K562 (cell line): ENCODE data around the gene EPOP.

Experiments used
- CBX5 ChIP-seq: IDR thresholded peaks from 2 replicates; pipeline ENCODE4 v1.6.1; 2014; ENCODE audit warnings: low read depth, borderline replicate concordance
- CTCF ChIP-seq, 3 experiments: IDR thresholded peaks in 2 of 3; conservative IDR thresholded peaks in 1 of 3; 2 replicates each; pipeline ENCODE4 v1.5.1; 2011 to 2012; ENCODE audit warnings: low read length in 3 of 3, mild to moderate bottlenecking in 3 of 3, control low read depth in 2 of 3, improper control_type of control experiment in 1 of 3, inconsistent platforms in 1 of 3, low read depth in 1 of 3, mixed read lengths in 1 of 3, moderate library complexity in 1 of 3; ENCODE audit not compliant: insufficient read depth in 2 of 3
- EP300 ChIP-seq: IDR thresholded peaks from 2 replicates; pipeline ENCODE4 v1.6.1; 2012; ENCODE audit warnings: low read length, improper control_type of control experiment
- MAX ChIP-seq: sonication (generic); formaldehyde crosslinking; IDR thresholded peaks from 2 replicates; pipeline ENCODE4 v1.9.0; 2022; ENCODE audit warnings: mild to moderate bottlenecking, missing genetic modification reagents
- POLR2A ChIP-seq: fragments of 450-650 bp; conservative IDR thresholded peaks from 2 replicates; pipeline ENCODE4 v1.6.1; 2016
- PRMT5 ChIP-seq: sonication (generic); formaldehyde crosslinking; IDR thresholded peaks from 2 replicates; pipeline ENCODE4 v1.5.0; 2020; ENCODE audit warnings: missing genetic modification reagents
- RFX5 ChIP-seq: IDR thresholded peaks from 2 replicates; pipeline ENCODE4 v1.6.1; 2011; ENCODE audit warnings: low read depth, mild to moderate bottlenecking, improper control_type of control experiment, low read length
- SREBF1 ChIP-seq: fragments of 150-350 bp; IDR thresholded peaks from 2 replicates; pipeline ENCODE4 v1.6.1; 2014; ENCODE audit warnings: antibody characterized with exemption, low read depth, low read length, borderline replicate concordance
- STAT6 ChIP-seq: sonication (generic); formaldehyde crosslinking; IDR thresholded peaks from 2 replicates; pipeline ENCODE4 v1.8.1; 2023; ENCODE audit warnings: mild to moderate bottlenecking, missing genetic modification reagents
- TCF7L2 ChIP-seq: fragments of 150-350 bp; IDR thresholded peaks from 2 replicates; pipeline ENCODE4 v1.6.1; 2016; ENCODE audit warnings: low read depth, mild to moderate bottlenecking, low read length, moderate library complexity
- ZBTB43 ChIP-seq: sonication (generic); formaldehyde crosslinking; IDR thresholded peaks from 2 replicates; pipeline ENCODE4 v1.8.0; 2023; ENCODE audit warnings: mild to moderate bottlenecking, missing genetic modification reagents
- ZC3H8 ChIP-seq: fragments of 450-650 bp; IDR thresholded peaks from 2 replicates; pipeline ENCODE4 v1.6.1; 2017
- ZNF561 ChIP-seq: fragments of 450-650 bp; formaldehyde crosslinking; conservative IDR thresholded peaks from 2 replicates; pipeline ENCODE4 v1.4.0; 2020; ENCODE audit warnings: mild to moderate bottlenecking, moderate library complexity
- ZNF589 ChIP-seq: fragments of 200-800 bp; sonication (Bioruptor generic); IDR thresholded peaks from 2 replicates; pipeline ENCODE4 v1.6.1; 2016; ENCODE audit warnings: low read depth, missing genetic modification characterization, missing compliant biosample characterization

GRCh38 chr17:38667099-38667786 lies 7.5 kb downstream of the EPOP start:
- no peak for TF ChIP-seq MAX (CRISPR knock-in tag)
- no peak for TF ChIP-seq CBX5
- TF ChIP-seq ZBTB43 (CRISPR knock-in tag) = no peak
- TF ChIP-seq ZNF589 (CRISPR knock-in tag) = no peak
- peak; percentile 96 to 100 (median 99) for TF ChIP-seq CTCF (IDR thresholded peaks at IDR 0.05 in 2 of 3, conservative IDR thresholded peaks at IDR 0.05 in 1 of 3; ENCODE audit: insufficient read depth in 2 of 3, low read depth in 1 of 3, low read length in 3 of 3)
- TF ChIP-seq ZNF561 (CRISPR knock-in tag) = no peak
- no peak for TF ChIP-seq POLR2A
- TF ChIP-seq EP300 = no peak
- TF ChIP-seq ZC3H8 = no peak
- TF ChIP-seq PRMT5 (CRISPR knock-in tag) = no peak
- no peak for TF ChIP-seq TCF7L2
- TF ChIP-seq RFX5 = no peak
- TF ChIP-seq STAT6 (CRISPR knock-in tag) = no peak
- TF ChIP-seq SREBF1 = no peak
